Measurements from ENCODE around the gene PBX4.

The PBX4 gene

DNA sequence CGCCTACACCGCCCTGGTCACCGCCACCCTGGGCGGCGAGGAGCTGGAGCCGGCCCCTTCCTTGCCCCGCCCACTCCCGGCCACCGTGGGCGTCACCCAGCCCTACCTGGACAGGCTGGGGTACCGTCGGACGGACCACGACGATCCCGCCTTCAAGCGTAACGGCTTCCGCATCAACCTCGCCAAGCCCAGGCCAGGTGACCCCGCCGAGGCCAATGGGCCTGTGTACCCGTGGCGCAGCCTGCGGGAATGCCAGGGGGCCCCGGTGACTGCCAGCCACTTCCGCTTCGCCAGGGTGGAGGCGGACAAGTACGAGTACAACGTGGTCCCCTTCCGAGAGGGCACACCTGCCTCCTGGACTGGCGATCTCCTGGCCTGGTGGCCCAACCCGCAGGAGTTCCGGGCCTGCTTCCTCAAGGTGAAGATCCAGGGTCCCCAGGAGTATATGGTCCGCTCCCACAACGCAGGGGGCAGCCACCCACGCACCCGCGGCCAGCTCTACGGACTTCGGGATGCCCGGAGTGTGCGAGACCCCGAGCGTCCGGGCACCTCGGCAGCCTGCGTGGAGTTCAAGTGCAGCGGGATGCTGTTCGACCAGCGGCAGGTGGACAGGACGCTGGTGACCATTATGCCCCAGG lies 73.4 kb downstream of the PBX4 start:
- H3K4me1 ChIP-seq (ENCODE audit: low read depth, poor library complexity, severe bottlenecking): no peaks in the 10 kb centered on the region
- no peak overlapping the region for H3K27ac ChIP-seq
- H3K27me3 ChIP-seq (ENCODE audit: insufficient read depth, low read depth): peaks cover 2% of the 10 kb centered on the region; the same call in 1 of the 2 replicates
- H3K4me2 ChIP-seq: no peak overlapping the region
- no peaks in the 10 kb centered on the region for H3K79me2 ChIP-seq (ENCODE audit: insufficient read depth, low read depth)
- no peaks in the 10 kb centered on the region for H4K20me1 ChIP-seq (ENCODE audit: insufficient read depth)
- H3K9ac ChIP-seq: no peak overlapping the region
- no peaks in the 10 kb centered on the region for H3K36me3 ChIP-seq (ENCODE audit: insufficient read depth)
- H2AFZ ChIP-seq (ENCODE audit: low read depth): no peak overlapping the region
- no peak overlapping the region for H3K4me3 ChIP-seq (IDR thresholded peaks at IDR 0.05; ENCODE audit: insufficient read depth, low read depth, low read length)
- TF ChIP-seq, protein P1, sequence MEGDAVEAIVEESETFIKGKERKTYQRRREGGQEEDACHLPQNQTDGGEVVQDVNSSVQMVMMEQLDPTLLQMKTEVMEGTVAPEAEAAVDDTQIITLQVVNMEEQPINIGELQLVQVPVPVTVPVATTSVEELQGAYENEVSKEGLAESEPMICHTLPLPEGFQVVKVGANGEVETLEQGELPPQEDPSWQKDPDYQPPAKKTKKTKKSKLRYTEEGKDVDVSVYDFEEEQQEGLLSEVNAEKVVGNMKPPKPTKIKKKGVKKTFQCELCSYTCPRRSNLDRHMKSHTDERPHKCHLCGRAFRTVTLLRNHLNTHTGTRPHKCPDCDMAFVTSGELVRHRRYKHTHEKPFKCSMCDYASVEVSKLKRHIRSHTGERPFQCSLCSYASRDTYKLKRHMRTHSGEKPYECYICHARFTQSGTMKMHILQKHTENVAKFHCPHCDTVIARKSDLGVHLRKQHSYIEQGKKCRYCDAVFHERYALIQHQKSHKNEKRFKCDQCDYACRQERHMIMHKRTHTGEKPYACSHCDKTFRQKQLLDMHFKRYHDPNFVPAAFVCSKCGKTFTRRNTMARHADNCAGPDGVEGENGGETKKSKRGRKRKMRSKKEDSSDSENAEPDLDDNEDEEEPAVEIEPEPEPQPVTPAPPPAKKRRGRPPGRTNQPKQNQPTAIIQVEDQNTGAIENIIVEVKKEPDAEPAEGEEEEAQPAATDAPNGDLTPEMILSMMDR (conservative IDR thresholded peaks at IDR 0.05; ENCODE audit: low read depth, low read length): no peak

DNA sequence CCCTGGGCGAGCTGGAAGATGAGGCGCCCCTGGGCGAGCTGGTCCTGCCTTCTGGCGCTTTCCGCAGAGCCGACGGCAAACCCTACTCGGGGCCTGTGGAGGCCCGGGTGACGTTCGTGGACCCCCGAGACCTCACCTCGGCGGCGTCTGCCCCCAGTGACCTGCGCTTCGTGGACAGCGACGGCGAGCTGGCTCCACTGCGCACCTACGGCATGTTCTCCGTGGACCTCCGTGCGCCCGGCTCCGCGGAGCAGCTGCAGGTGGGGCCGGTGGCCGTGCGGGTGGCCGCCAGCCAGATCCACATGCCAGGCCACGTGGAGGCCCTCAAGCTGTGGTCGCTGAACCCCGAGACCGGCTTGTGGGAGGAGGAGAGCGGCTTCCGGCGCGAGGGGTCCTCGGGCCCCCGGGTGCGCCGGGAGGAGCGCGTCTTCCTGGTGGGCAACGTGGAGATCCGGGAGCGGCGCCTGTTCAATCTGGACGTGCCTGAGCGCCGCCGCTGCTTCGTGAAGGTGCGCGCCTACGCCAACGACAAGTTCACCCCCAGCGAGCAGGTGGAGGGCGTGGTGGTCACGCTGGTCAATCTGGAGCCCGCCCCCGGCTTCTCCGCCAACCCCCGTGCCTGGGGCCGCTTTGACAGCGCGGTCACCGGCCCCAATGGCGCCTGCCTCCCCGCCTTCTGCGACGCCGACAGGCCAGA lies 74.1 kb downstream of the PBX4 start:
- Histone ChIP-seq H3K79me2 (ENCODE audit: insufficient read depth, low read depth) (no peaks in the 10 kb centered on the region), H3K36me3 (ENCODE audit: insufficient read depth) (no peaks in the 10 kb centered on the region), H4K20me1 (ENCODE audit: insufficient read depth) (no peaks in the 10 kb centered on the region), H3K27me3 (ENCODE audit: insufficient read depth, low read depth) (peaks cover 2% of the 10 kb centered on the region; the same call in 1 of the 2 replicates), H3K4me3 (IDR thresholded peaks at IDR 0.05; ENCODE audit: insufficient read depth, low read depth, low read length) (no peak overlapping the region), H3K27ac (no peak overlapping the region), H3K9ac (no peak overlapping the region), H3K4me2 (no peak overlapping the region), H3K4me1 (ENCODE audit: low read depth, poor library complexity, severe bottlenecking) (no peaks in the 10 kb centered on the region), H2AFZ (ENCODE audit: low read depth) (no peak overlapping the region)
- TF ChIP-seq, protein P1 (conservative IDR thresholded peaks at IDR 0.05; ENCODE audit: low read depth, low read length): no peak

DNA sequence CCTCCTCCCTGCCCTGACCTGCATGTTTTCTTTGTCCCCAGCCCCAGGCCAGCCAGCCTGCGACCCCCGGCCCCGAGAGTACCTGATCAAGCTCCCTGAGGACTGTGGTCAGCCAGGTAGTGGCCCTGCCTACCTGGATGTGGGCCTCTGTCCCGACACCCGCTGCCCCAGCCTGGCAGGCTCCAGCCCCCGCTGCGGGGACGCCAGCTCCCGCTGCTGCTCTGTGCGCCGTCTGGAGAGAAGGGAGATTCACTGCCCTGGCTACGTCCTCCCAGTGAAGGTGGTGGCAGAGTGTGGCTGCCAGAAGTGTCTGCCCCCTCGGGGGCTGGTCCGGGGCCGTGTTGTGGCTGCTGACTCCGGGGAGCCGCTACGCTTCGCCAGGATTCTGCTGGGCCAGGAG lies 74.8 kb downstream of the PBX4 start:
- Histone ChIP-seq H3K4me1 (ENCODE audit: low read depth, poor library complexity, severe bottlenecking) (no peaks in the 10 kb centered on the region), H2AFZ (ENCODE audit: low read depth) (no peak overlapping the region), H3K27ac (no peak overlapping the region), H3K9ac (no peak overlapping the region), H3K79me2 (ENCODE audit: insufficient read depth, low read depth) (no peaks in the 10 kb centered on the region), H3K27me3 (ENCODE audit: insufficient read depth, low read depth) (peaks cover 2% of the 10 kb centered on the region; the same call in 1 of the 2 replicates), H4K20me1 (ENCODE audit: insufficient read depth) (no peaks in the 10 kb centered on the region), H3K4me3 (IDR thresholded peaks at IDR 0.05; ENCODE audit: insufficient read depth, low read depth, low read length) (no peak overlapping the region), H3K36me3 (ENCODE audit: insufficient read depth) (no peaks in the 10 kb centered on the region), H3K4me2 (no peak overlapping the region)
- TF ChIP-seq, protein P1 (conservative IDR thresholded peaks at IDR 0.05; ENCODE audit: low read depth, low read length): no peak

DNA sequence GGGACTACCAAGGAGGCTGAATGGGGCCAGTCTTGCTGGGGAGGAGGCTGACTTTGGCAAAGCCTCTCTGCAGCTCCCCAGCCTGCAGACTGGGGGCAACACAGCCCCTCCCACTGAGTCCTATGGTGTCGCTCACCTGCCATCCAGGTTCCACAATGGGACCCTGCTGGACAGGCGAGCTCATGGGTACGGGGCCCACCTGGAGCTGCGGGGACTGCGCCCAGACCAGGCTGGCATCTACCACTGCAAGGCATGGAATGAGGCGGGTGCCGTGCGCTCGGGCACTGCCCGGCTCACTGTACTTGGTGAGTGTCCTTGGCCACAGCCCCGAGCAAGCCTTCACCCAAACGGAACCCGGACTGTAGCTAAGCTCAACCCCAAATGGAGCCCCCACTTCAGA lies 75.4 kb downstream of the PBX4 start:
- TF ChIP-seq, protein P1 (conservative IDR thresholded peaks at IDR 0.05; ENCODE audit: low read depth, low read length): no peak
- H3K27ac ChIP-seq: no peak overlapping the region
- no peaks in the 10 kb centered on the region for H3K4me1 ChIP-seq (ENCODE audit: low read depth, poor library complexity, severe bottlenecking)
- H3K36me3 ChIP-seq (ENCODE audit: insufficient read depth): no peaks in the 10 kb centered on the region
- peaks cover 2% of the 10 kb centered on the region; the same call in 1 of the 2 replicates for H3K27me3 ChIP-seq (ENCODE audit: insufficient read depth, low read depth)
- H2AFZ ChIP-seq (ENCODE audit: low read depth): no peak overlapping the region
- H4K20me1 ChIP-seq (ENCODE audit: insufficient read depth): no peaks in the 10 kb centered on the region
- H3K4me2 ChIP-seq: no peak overlapping the region
- no peak overlapping the region for H3K9ac ChIP-seq
- H3K79me2 ChIP-seq (ENCODE audit: insufficient read depth, low read depth): no peaks in the 10 kb centered on the region
- H3K4me3 ChIP-seq (IDR thresholded peaks at IDR 0.05; ENCODE audit: insufficient read depth, low read depth, low read length): no peak overlapping the region

All from KMS-11 (cell line).